ENCODE results near the gene ERCC8. TPM values are rescaled to one million over a fixed set of nuclear protein-coding genes. Genes with fewer than 3 reads are reported as not detected.
A peak's percentile ranks its signal among the peaks of the same experiment; 100 is the strongest.
"Not testable (repeated sequence)": the region's sequence is repeated elsewhere in the genome, so short reads cannot be mapped to it uniquely, and the experiment has no call there.

ERCC8 gene
- polyA plus RNA-seq: 10 to 100 TPM; 11.9 to 17.0 (median 12.9) TPM

- no peaks in the 10 kb centered on the region for H3K36me3 Mint-ChIP-seq
- no peaks in the 10 kb centered on the region for H3K9me3 Mint-ChIP-seq
- H3K27me3 Mint-ChIP-seq (ENCODE audit: low read depth in 3 of 3): no peaks in the 10 kb centered on the region
- peak within 1 kb of the TSS in 4 of 6 donors; percentile 50 to 87 (median 78) for H3K27ac Mint-ChIP-seq
- no peak within 1 kb of the TSS for H3K4me3 Mint-ChIP-seq
- DNase-seq: peak; percentile 88 to 89 (median 89)
- peaks cover 15 to 17% of the 10 kb centered on the region in 2 donors for H3K4me1 Mint-ChIP-seq
These were observed at the start of gene ERCC8, which contains the start of gene NDUFAF2 for GRCh38 chr5:60944904-60945812. TSS of gene ERCC8 (minus strand) at chr5:60945070. CDS start at chr5:60945008, 62 bp downstream. TSS of gene NDUFAF2 (plus strand) at chr5:60945205. CDS start at chr5:60945256, 51 bp downstream.

- Mint-ChIP-seq H3K4me3 (no peak overlapping the region), H3K36me3 (peaks cover 4 to 17% (median 14%) of the 10 kb centered on the region in 3 donors), H3K4me1 (no peaks in the 10 kb centered on the region), H3K9me3 (peaks cover 6 to 18% (median 8%) of the 10 kb centered on the region in 6 donors), H3K27me3 (ENCODE audit: low read depth in 3 of 3) (peaks cover 0 to 2% (median 0%) of the 10 kb centered on the region in 3 donors), H3K27ac (no peak overlapping the region)
- DNase-seq: no peak
These were observed 49.2 kb upstream of the ERCC8 start for GRCh38 chr5:60993875-60994571.

GRCh38 chr5:60993425-60993824, 48.6 kb upstream of the ERCC8 start:
- Mint-ChIP-seq H3K4me3 (no peak overlapping the region), H3K36me3 (peaks cover 4 to 17% (median 14%) of the 10 kb centered on the region in 3 donors), H3K27ac (no peak overlapping the region), H3K27me3 (ENCODE audit: low read depth in 3 of 3) (peaks cover 0 to 2% (median 2%) of the 10 kb centered on the region in 3 donors), H3K9me3 (peaks cover 6 to 24% (median 10%) of the 10 kb centered on the region in 6 donors), H3K4me1 (no peaks in the 10 kb centered on the region)
- DNase-seq: no peak

- H3K27me3 Mint-ChIP-seq (ENCODE audit: low read depth in 3 of 3): peaks cover 0 to 2% (median 2%) of the 10 kb centered on the region in 3 donors
- no peak overlapping the region for H3K4me3 Mint-ChIP-seq
- H3K36me3 Mint-ChIP-seq: peaks cover 4 to 17% (median 14%) of the 10 kb centered on the region in 3 donors
- no peak overlapping the region for H3K27ac Mint-ChIP-seq
- DNase-seq: no peak
- no peaks in the 10 kb centered on the region for H3K4me1 Mint-ChIP-seq
- H3K9me3 Mint-ChIP-seq: peaks cover 6 to 25% (median 10%) of the 10 kb centered on the region in 6 donors
These were observed 48.0 kb upstream of the ERCC8 start for GRCh38 chr5:60992871-60993270.

- H3K9me3 Mint-ChIP-seq: peaks cover 23 to 47% (median 34%) of the 10 kb centered on the region in 6 donors
These were observed 44.9 kb upstream of the ERCC8 start for GRCh38 chr5:60989790-60990189.

GRCh38 chr5:60982127-60982526, 37.3 kb upstream of the ERCC8 start:
- H3K27ac Mint-ChIP-seq; H3K27me3 Mint-ChIP-seq (ENCODE audit: low read depth in 3 of 3); H3K4me3 Mint-ChIP-seq; H3K4me1 Mint-ChIP-seq; DNase-seq: not testable (repeated sequence)
- peaks cover 8 to 18% (median 15%) of the 10 kb centered on the region in 3 donors for H3K36me3 Mint-ChIP-seq
- H3K9me3 Mint-ChIP-seq: peaks cover 11 to 43% (median 30%) of the 10 kb centered on the region in 6 donors

More at GRCh38 chr5:60989790-60990189, 44.9 kb upstream of the ERCC8 start:
- Mint-ChIP-seq H3K36me3 (peaks cover 4 to 25% (median 12%) of the 10 kb centered on the region in 3 donors), H3K27ac (no peak overlapping the region), H3K4me3 (no peak overlapping the region), H3K27me3 (ENCODE audit: low read depth in 3 of 3) (peaks cover 0 to 2% (median 2%) of the 10 kb centered on the region in 3 donors), H3K4me1 (peaks cover 0 to 2% of the 10 kb centered on the region in 2 donors)
- no peak for DNase-seq

- DNase-seq: no peak
- no peaks in the 10 kb centered on the region for H3K4me1 Mint-ChIP-seq
- H3K27me3 Mint-ChIP-seq (ENCODE audit: low read depth in 3 of 3): peaks cover 0 to 2% (median 0%) of the 10 kb centered on the region in 3 donors
- peaks cover 7 to 31% (median 19%) of the 10 kb centered on the region in 6 donors for H3K9me3 Mint-ChIP-seq
- no peak overlapping the region for H3K4me3 Mint-ChIP-seq
- H3K36me3 Mint-ChIP-seq: peaks cover 8 to 15% (median 11%) of the 10 kb centered on the region in 3 donors
- H3K27ac Mint-ChIP-seq: no peak overlapping the region
These were observed 35.6 kb upstream of the ERCC8 start for GRCh38 chr5:60980511-60980910.

GRCh38 chr5:60978968-60979367, 34.1 kb upstream of the ERCC8 start:
- Mint-ChIP-seq H3K4me1 (no peaks in the 10 kb centered on the region), H3K36me3 (peaks cover 5 to 15% (median 13%) of the 10 kb centered on the region in 3 donors), H3K4me3 (no peak overlapping the region), H3K9me3 (peaks cover 0 to 21% (median 10%) of the 10 kb centered on the region in 6 donors), H3K27me3 (ENCODE audit: low read depth in 3 of 3) (peaks cover 0 to 2% (median 0%) of the 10 kb centered on the region in 3 donors), H3K27ac (no peak overlapping the region)
- DNase-seq: no peak

GRCh38 chr5:60977956-60978737, 33.3 kb upstream of the ERCC8 start:
- H3K27ac Mint-ChIP-seq: no peak overlapping the region
- peaks cover 0 to 2% (median 0%) of the 10 kb centered on the region in 3 donors for H3K27me3 Mint-ChIP-seq (ENCODE audit: low read depth in 3 of 3)
- no peak overlapping the region for H3K4me3 Mint-ChIP-seq
- H3K9me3 Mint-ChIP-seq: peaks cover 0 to 21% (median 10%) of the 10 kb centered on the region in 6 donors
- H3K4me1 Mint-ChIP-seq: no peaks in the 10 kb centered on the region
- peaks cover 5 to 15% (median 13%) of the 10 kb centered on the region in 3 donors for H3K36me3 Mint-ChIP-seq
- DNase-seq: no peak

- Mint-ChIP-seq H3K4me3 (no peak overlapping the region), H3K4me1 (peaks cover 3 to 10% of the 10 kb centered on the region in 2 donors), H3K36me3 (peaks cover 0 to 11% (median 6%) of the 10 kb centered on the region in 3 donors), H3K9me3 (peaks cover 3 to 32% (median 15%) of the 10 kb centered on the region in 6 donors), H3K27ac (peak overlapping the region in 2 of 6 donors; percentile 4 to 43), H3K27me3 (ENCODE audit: low read depth in 3 of 3) (peaks cover 0 to 2% (median 0%) of the 10 kb centered on the region in 3 donors)
- no peak for DNase-seq
These were observed 27.4 kb upstream of the ERCC8 start for GRCh38 chr5:60972231-60972630.

GRCh38 chr5:60961685-60962084, 16.8 kb upstream of the ERCC8 start:
- no peak for DNase-seq
- Mint-ChIP-seq H3K27ac (no peak overlapping the region), H3K4me3 (no peak overlapping the region)

GRCh38 chr5:60960591-60960990, 15.7 kb upstream of the ERCC8 start:
- Mint-ChIP-seq H3K4me3 (no peak overlapping the region), H3K27me3 (ENCODE audit: low read depth in 3 of 3) (peaks cover 0 to 1% (median 0%) of the 10 kb centered on the region in 3 donors), H3K27ac (no peak overlapping the region), H3K36me3 (no peaks in the 10 kb centered on the region), H3K4me1 (peaks cover 0 to 3% of the 10 kb centered on the region in 2 donors), H3K9me3 (no peaks in the 10 kb centered on the region)
- DNase-seq: no peak

More at GRCh38 chr5:60961685-60962084, 16.8 kb upstream of the ERCC8 start:
- Mint-ChIP-seq H3K36me3 (peaks cover 0 to 4% (median 0%) of the 10 kb centered on the region in 3 donors), H3K27me3 (ENCODE audit: low read depth in 3 of 3) (peaks cover 0 to 1% (median 0%) of the 10 kb centered on the region in 3 donors), H3K4me1 (peaks cover 0 to 3% of the 10 kb centered on the region in 2 donors), H3K9me3 (peaks cover 0 to 5% (median 1%) of the 10 kb centered on the region in 6 donors)

- H3K36me3 Mint-ChIP-seq: no peaks in the 10 kb centered on the region
- no peaks in the 10 kb centered on the region for H3K9me3 Mint-ChIP-seq
- no peak for DNase-seq
- no peak overlapping the region for H3K4me3 Mint-ChIP-seq
- no peak overlapping the region for H3K27ac Mint-ChIP-seq
- no peaks in the 10 kb centered on the region for H3K4me1 Mint-ChIP-seq
- peaks cover 0 to 1% (median 0%) of the 10 kb centered on the region in 3 donors for H3K27me3 Mint-ChIP-seq (ENCODE audit: low read depth in 3 of 3)
These were observed 14.3 kb upstream of the ERCC8 start for GRCh38 chr5:60959156-60959555.
